SW480 (cell line): ENCODE measurements around the gene DAB2IP.
"Not testable (repeated sequence)": the region's sequence is repeated elsewhere in the genome, so short reads cannot be mapped to it uniquely, and the experiment has no call there.

Experiments
- DNase-seq: peaks from one replicate; pipeline ENCODE4 v3.0.0-alpha.2; 2016; ENCODE audit warnings: low spot score

The DAB2IP gene

DNA sequence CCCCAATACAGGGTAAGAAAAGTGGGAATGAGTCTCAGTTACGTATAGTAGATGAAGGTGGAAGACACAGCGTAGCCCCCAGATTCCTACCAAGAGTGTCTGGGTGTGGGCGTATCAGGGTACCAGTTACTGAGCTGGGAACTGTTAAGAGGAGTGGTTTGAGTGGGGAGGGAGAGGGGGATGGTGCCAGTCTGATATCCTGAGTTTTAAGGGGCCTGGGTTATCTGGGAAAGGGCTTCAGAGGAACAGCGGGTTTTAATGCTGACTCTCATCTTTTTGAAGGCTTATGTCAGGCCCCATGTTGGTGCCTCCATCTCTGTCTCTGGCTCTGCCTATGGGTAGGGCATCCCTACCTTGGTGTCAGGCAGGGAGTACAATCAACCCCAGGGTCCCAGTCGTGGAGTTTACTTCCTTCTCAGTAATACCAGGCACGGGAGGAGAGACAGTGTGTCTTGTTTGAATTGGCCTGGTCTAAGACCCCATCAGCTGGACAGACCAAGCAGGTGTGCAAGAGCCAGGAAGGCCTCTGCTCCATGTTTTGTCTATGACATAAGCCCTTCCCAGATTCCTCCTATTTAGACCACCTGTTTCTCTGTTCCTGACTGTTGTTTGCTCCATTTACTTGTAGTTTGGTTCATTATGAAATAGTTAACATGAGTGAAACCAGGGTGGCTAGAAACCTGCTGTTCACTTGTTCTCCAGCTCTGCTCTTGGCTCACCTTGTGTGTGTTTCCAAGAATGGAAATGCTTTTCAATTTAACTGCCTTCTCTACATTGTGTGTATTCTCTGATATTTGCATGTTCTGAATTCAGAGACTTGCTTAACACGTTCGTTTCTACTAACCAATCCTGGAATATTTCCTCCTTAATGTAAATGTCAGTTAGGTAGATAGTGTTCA, 125.6 kb downstream of the DAB2IP start:
- DNase-seq, result no peak

DNA sequence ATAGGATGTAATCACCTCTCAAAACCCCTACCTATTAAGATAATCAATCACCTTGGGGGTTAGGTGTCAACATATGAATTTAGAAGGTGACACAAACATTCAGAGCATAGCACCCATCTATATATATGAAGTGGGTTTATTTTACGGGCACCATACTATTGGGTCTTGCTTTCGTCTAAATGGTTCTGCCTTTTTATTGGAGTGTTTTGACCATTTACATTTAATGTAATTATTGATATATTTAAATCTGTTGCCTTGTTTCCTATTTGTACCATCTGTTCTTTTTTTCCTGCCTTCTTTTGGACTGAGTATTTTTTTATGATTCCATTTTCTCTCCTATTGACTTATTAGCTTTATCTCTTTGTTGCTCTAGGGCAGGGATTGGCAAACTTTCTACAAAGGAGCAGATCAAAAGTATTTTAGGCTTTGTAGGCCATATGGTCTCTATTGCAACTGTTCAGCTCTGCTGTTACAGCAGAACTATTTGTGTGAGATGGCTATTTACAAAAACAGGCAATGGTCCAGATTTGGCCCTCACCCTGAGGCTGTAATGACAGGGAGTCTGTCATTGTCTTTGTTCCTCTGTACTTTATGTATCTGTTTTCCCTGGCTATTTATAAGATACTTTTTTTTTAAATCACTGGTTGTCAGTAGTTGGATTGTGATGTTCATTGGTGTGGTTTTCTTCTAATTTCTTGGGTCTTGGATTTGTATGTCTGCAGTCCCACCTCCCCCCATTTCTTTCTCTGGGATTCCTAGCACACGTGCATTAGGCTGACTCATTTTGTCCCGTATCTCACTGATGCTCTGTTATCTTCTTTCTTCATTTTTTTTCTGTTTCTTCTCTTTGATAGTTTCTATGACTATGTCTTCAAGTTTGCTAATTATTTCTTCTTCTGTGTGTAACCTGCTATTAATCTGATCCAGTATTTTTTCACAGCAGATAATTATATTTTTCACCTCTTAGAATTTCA, 127.1 kb downstream of the DAB2IP start:
- DNase-seq, result no peak

DNA sequence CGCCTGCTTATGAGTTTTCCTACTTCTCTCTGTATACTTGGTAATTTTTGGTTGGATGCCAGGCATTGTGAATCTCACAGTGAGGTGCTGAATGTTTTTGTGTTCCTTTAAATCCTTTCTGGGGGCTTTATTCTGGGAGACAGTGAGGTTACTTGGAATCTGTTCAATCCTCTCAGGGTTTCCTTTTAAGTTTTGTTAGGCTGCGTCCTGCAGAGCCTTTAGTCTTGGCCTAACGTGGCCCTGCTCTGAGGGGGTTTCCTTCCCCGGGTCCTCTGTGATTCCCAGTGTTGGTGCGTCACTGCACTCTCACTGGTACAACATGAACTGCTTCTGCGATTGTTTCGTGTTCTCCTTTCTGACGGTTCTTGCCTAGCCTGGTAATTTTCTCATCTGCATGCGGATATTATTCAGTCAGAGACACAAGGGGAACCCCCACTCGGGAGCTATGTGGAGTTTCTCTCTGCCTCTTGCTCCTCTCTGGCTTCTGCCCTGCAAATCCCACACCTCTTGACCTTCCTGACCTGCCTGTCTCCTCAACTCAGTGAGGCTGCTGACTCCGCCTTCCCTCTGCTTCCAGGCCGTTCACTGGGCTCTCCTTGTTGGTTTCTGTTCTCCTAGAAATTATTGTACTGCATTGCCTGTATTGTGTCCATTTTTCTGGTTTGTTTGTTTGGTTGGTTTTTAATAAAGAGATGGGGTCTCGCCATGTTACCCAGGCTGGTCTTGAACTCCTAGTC, 128.1 kb downstream of the DAB2IP start:
- DNase-seq, result no peak

- no peak for DNase-seq
Observed at GRCh38 chr9:121780177-121781040, 129.0 kb downstream of the DAB2IP start.

DNA sequence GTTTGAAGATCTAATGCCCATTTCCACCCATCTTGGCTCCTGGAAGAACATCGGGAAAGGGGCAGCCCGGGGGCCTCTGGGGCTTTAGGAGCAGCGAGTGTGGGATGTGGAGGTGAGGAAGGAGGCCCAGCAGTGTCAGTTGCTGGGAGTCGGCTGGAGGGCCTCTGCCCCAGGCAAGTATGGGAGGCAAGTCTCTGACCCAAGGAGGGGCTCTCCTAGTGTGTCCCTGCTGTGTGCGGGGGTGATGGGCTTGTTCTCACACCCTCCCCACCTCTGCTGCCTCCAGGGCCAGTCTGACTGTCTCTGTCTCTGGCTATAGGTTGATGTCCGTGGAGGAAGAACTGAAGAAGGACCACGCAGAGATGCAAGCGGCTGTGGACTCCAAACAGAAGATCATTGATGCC, 129.7 kb downstream of the DAB2IP start:
- no peak for DNase-seq

DNA sequence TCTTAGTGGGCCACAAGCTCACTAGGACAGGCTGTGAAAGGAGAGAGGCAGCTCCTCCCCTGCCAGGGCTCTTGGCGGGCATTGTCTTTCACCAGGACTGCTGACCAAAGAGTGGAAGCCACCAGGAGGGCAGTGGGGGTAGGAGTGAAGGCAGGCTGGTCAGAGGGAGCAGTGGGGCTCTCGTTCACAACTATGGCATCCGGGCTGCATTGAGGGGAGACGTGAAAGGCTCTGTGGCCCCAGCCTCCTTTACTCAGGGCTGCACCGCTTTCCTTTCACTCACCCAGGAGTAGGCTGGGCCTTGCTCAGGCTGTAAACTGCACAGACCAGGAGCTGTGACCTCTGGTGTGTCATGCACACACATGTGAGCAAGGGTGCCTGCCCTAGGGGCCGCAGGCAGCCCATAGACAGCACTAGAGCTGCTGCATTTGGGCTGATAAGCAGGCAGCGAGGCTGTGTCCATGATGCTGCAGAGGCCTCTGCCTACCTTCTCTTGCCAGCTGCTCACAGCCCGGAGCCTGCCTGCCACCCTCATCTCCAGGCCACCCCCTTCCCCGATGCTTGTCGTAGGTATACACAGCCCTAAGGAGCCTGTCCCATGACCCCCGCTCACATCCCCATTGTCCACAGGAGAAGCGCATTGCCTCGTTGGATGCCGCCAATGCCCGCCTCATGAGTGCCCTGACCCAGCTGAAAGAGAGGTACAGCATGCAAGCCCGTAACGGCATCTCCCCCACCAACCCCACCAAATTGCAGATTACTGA, 130.4 kb downstream of the DAB2IP start:
- no peak for DNase-seq

GRCh38 chr9:121782514-121783110, 131.2 kb downstream of the DAB2IP start:
- DNase-seq, result no peak

DNA sequence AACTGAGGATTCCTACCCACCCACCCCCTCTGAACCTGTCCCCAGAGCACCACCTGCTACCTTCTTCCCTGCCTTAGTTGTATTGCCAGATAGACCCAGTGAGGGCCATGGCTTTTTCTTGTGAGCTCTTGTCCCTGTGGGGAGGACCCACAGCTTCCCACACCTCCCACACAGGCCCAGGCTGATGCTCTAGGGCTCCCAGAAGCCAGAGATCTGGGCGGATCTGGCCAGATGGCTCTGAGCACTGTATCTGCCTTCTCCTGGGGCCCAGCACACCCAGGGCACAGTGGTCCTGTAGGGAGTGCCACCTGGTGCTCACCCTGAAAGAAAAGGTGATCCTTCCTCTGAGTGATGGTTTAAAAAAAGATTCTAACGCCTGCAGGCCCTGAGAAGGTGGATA, 131.7 kb downstream of the DAB2IP start:
- DNase-seq, result no peak

DNA sequence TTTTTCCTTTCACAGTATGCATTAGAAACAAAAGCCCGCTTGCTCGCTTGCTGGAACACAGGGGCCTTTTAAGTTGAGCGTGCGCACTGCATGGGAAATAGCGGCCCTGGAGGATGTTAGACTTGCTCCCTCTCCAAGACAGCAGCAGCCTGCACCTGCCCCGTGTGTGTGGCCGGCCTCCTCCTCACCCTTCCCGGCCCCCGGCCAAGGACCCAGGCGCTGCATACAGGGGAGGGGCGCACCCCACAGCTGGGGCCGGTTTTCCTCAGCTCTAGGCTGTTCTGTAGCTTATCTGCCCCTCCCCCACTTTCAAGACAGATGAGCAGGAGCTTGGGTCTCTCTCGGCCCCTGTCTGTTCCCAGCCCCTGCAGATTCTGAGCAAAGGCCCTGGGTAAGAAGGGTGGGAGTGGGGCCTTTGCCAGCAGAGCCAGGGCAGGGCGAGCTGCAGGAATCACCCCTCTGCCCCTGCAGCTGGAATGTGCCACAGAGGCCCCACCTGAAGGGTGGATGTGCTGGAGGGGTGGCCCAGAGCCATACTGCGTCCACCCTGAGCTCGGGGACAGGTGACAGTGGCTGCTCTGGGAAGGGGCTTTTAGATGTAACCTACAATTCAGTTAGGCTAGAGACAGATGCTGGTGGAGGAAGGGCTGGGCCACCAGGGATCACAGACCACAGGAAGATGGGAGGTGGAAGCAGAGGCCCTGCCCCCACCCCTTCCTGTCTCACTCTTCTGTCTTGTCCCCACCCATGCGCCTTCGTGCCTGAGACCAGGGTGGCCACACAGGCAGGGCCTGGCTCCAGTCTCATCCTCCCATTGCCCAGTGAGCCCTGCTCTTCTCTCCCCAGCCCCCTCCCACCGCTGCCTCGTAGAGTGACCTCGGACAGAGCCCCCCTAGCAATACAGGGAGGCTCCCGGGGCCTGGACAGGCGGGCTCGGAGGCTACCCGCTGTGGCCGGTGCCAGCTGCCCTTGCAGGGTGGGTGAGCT, 132.4 kb downstream of the DAB2IP start:
- no peak for DNase-seq

DNA sequence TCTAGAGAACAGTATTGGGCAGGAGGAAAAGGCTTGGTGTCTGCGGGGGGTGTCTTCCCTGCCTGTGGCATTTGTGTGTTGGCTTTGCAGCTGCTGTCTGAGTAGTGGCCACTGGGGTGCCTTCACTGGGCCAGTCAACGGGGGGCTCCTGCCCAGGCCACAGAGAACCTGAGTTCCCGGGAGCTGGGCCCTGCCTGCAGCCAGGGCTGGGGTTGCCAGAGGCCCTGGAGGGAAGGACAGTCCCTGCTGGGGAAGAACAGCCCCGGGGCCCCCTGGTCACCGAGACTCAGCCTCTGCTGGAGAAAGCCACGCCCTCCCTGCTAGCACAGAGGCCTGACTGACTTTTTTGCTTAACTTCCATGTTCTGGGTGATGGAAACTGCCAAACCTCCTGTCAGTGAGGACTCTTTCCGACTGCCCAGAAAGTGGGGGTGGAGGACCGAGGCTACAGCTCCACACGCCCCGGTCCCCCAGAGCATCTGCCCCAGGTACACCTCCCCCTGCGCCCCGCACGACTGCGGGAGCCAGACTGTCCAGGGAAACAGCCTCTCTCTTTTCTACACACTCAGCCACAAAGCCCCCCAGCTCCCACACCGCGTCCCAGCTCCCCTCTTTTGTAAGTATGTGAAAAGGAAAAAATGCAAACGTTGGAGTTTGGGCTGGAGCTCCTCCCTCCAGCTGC, 133.4 kb downstream of the DAB2IP start:
- DNase-seq, result no peak

DNA sequence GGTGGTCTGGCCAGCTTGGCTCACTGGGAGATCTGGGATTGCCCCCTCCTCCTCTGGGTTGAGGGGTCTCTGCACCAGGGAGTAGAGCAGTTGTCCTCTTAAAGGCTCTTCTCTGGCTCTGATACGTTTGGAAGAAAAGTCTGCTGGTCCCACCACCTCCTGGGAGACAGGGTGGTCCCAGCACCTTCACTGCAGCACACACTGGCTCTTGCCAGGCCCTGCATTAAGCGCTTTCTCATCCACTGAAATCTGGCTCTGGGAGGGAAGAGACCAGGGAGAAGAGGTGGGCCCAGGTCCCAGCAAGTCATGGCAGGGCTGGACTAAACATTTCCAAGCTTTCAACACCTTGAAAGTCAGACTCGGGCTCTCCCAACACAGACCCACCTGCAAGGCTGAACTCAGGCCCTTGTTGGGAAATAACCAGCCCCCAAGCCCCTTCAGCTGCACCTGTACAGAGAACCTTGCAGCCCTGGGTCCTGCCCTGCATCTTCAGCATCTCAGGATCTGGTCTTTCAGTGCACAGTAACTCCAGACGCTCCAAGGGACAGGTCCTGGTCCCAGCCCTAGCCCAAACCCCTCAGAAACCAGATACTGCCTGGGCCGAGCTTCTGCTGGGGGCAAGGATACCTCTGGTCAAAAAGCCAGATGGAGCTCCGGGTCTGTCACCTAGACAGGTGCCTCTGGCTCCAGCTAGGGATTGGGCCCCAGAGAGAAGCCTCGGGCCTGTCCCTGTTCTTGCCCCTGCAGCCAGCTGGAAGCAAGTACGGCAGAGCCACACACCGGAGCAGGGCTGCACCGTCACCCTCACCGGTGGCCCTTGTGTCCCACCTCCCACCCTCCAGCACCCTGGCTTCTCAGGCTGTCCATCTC, 134.5 kb downstream of the DAB2IP start:
- DNase-seq, result no peak

DNA sequence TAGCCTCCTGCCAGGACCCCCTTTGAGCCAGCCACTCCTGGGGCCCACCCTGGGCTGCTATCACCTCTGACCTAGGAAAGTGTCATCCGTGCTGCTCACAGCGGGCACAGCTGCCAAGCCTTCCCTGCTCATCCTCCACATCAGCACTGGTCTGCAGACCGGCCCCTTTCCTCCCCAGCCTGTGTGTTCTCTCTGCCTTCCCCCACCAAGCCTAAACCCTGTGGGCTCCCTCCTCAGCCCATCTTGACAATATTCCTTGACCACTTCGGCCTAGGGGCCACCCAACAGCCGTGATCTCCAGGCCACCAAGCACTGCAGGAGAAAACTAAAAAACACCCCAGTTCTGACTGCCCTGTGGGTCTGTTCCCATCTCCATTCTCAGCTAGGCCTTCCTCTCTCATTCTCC, 135.1 kb downstream of the DAB2IP start:
- DNase-seq, result no peak

- DNase-seq, result no peak
Observed at GRCh38 chr9:121786998-121787422, 135.6 kb downstream of the DAB2IP start.

GRCh38 chr9:121788686-121789366, 137.4 kb downstream of the DAB2IP start:
- DNase-seq, result no peak

DNA sequence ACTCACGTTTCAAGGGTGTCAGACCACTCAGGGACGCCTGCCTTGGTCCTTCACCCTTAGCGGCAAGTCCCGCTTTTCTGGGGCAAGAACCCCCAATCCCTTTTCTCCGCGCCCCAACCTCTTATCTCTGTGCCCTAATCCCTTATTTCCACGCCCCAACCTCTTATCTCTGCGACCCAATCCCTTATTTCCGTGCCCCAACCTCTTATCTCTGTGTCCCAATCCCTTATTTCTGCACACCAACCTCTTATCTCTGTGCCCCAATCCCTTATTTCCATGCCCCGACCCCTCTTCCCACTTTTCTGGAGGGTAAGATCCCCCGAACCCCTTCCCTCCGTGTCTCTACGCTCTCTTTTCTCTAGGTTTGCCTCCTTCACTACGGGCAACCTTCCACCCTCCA, 139.4 kb downstream of the DAB2IP start:
- no peak for DNase-seq

DNA sequence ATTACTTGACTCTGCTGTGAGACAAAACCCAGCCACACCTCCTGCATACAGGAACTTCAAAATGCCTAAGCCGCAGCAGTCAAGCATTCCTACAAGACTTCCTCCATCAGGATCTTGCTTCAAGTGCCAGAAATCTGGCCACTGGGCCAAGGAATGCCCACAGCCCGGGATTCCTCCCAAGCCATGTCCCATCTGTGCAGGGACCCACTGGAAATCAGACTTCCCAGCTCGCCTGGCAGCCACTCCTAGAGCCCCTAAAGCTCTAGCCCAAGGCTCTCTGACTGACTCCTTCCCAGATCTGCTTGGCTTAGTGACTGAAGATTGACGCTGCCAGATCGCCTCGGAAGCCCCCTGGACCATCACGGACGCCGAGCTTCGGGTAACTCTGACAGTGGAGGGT, 141.0 kb downstream of the DAB2IP start:
- DNase-seq, result not testable (repeated sequence)
